ENCODE measurements around the gene MED12L.

Gene MED12L

GRCh38 chr3:151100076-151100475 lies 14.6 kb downstream of the MED12L start:
- H3K4me3 ChIP-seq (ENCODE audit: low read depth, low read length), result no peak overlapping the region
- H3K27ac ChIP-seq (ENCODE audit: extremely low read depth, low read depth, low read length), result no peak overlapping the region
- H3K4me1 ChIP-seq (ENCODE audit: control insufficient read depth, insufficient read depth, low read length), result peaks cover 8% of the 10 kb centered on the region; the same call in 1 of the 2 replicates
- no peak for TF ChIP-seq HIC1 (tag by site-specific recombination; IDR thresholded peaks at IDR 0.05)
- TF ChIP-seq ZIC2 (tag by site-specific recombination; IDR thresholded peaks at IDR 0.05), result no peak
- no peak for TF ChIP-seq SETDB1 (IDR thresholded peaks at IDR 0.05; ENCODE audit: insufficient read length, low read length)
- no peak for TF ChIP-seq ZNF366 (tag by site-specific recombination; conservative IDR thresholded peaks at IDR 0.05)
- TF ChIP-seq ZEB2 (tag by site-specific recombination; IDR thresholded peaks at IDR 0.05), result no peak
- TF ChIP-seq ZNF645 (tag by site-specific recombination; IDR thresholded peaks at IDR 0.05), result no peak
- no peak for TF ChIP-seq ZNF707 (tag by site-specific recombination; IDR thresholded peaks at IDR 0.05)
- TF ChIP-seq ZNF223 (tag by site-specific recombination; IDR thresholded peaks at IDR 0.05), result no peak
- TF ChIP-seq ZSCAN4 (tag by site-specific recombination; IDR thresholded peaks at IDR 0.05), result no peak
- no peak for TF ChIP-seq ZNF23 (tag by site-specific recombination; IDR thresholded peaks at IDR 0.05; ENCODE audit: borderline replicate concordance)
- no peak for TF ChIP-seq REST (tag by site-specific recombination; IDR thresholded peaks at IDR 0.05)
- no peak for TF ChIP-seq ZNF266 (tag by site-specific recombination; IDR thresholded peaks at IDR 0.05; ENCODE audit: low read depth)
- no peak for TF ChIP-seq ZNF544 (tag by site-specific recombination; IDR thresholded peaks at IDR 0.05)
- no peak for TF ChIP-seq ZNF629 (tag by site-specific recombination; IDR thresholded peaks at IDR 0.05)
- TF ChIP-seq ZNF514 (tag by site-specific recombination; IDR thresholded peaks at IDR 0.05), result no peak
- ChIA-PET CTCF (interaction anchor here (1.2 kb wide), 1 partner anchor 11 kb away, joined by 4 read pairs; no protein-coding TSS in a partner anchor), POLR2A (no interaction called here)
- H3K36me3 ChIP-seq (ENCODE audit: control insufficient read depth in 2 of 2, insufficient read depth in 1 of 2, low read length in 2 of 2), result no peaks in the 10 kb centered on the region
- H3K9me3 ChIP-seq (ENCODE audit: control insufficient read depth, insufficient read depth, low read depth, low read length), result no peaks in the 10 kb centered on the region

- Histone ChIP-seq H3K36me3 (ENCODE audit: control insufficient read depth in 2 of 2, insufficient read depth in 1 of 2, low read length in 2 of 2) (no peaks in the 10 kb centered on the region), H3K4me3 (ENCODE audit: low read depth, low read length) (no peak overlapping the region), H3K4me1 (ENCODE audit: control insufficient read depth, insufficient read depth, low read length) (peaks cover 8% of the 10 kb centered on the region; the same call in 1 of the 2 replicates), H3K9me3 (ENCODE audit: control insufficient read depth, insufficient read depth, low read depth, low read length) (no peaks in the 10 kb centered on the region), H3K27ac (ENCODE audit: extremely low read depth, low read depth, low read length) (no peak overlapping the region)
- CTCF ChIA-PET, result no interaction called here
- POLR2A ChIA-PET, result interaction anchor here (0.6 kb wide), 1 partner anchor 15 kb away, joined by 3 read pairs; no protein-coding TSS in a partner anchor
- TF ChIP-seq ZBTB17 (tag by site-specific recombination; IDR thresholded peaks at IDR 0.05) (peak; percentile 45; the same call in 1 of the 2 replicates), ZNF169 (tag by site-specific recombination; IDR thresholded peaks at IDR 0.05) (no peak), SP3 (tag by site-specific recombination; IDR thresholded peaks at IDR 0.05) (no peak), ZFP69B (tag by site-specific recombination; IDR thresholded peaks at IDR 0.05) (no peak), ZNF335 (tag by site-specific recombination; conservative IDR thresholded peaks at IDR 0.05) (peak; percentile 55), ZBTB26 (tag by site-specific recombination; optimal IDR thresholded peaks at IDR 0.05) (no peak), ZNF366 (tag by site-specific recombination; conservative IDR thresholded peaks at IDR 0.05) (0 out of 2 replicates have a peak, but pooled peaks have one; percentile 9), ZNF324 (tag by site-specific recombination; IDR thresholded peaks at IDR 0.05) (no peak), TRIM28 (IDR thresholded peaks at IDR 0.05; ENCODE audit: borderline replicate concordance, low read length) (peak; percentile 57; the same call in 1 of the 2 replicates), ZNF211 (tag by site-specific recombination; IDR thresholded peaks at IDR 0.05; ENCODE audit: low read depth) (no peak)
Observed at GRCh38 chr3:151101270-151101969, 16.0 kb downstream of the MED12L start.

Data from HEK293 (cell line).